GM21526 (cell line): ENCODE data around the gene ARMC6.
"Not testable (repeated sequence)": the region's sequence is repeated elsewhere in the genome, so short reads cannot be mapped to it uniquely, and the experiment has no call there.

Experiments
- ATAC-seq: cut with Tn5 transposase; IDR thresholded peaks from one replicate; pipeline ENCODE4 v1.9.1; 2021; ENCODE audit warnings: moderate library complexity; ENCODE audit not compliant: unreplicated experiment, low FRiP score

The ARMC6 gene

DNA sequence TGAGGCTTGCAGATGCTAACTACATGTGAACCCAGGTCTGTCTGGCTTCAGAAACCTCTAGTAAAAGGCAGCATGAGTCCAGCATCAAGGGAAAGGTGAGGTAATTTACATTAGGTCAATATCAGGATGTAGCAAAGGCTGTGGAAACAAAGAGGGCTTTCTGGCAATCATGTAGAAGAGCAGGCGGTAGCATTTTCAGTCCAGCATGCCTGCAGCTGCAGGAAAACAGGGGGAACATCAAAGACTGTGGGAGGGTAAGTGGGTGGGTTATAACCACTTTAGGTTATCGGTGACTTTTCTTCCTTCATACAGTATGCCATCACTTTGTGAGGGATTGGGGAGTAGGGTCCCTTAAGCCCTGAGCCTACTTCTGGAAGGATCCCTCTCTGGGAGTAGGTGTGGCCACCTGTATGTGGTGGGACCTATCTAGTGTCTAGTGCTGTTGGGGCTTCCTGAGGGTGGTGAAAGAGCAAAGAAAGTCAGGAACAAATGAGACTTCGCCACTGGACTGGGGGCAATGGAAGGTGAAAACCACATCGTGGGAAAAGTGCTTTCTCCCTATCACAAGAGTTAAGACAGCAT is 10.9 kb upstream of the ARMC6 start:
- ATAC-seq = no peak

DNA sequence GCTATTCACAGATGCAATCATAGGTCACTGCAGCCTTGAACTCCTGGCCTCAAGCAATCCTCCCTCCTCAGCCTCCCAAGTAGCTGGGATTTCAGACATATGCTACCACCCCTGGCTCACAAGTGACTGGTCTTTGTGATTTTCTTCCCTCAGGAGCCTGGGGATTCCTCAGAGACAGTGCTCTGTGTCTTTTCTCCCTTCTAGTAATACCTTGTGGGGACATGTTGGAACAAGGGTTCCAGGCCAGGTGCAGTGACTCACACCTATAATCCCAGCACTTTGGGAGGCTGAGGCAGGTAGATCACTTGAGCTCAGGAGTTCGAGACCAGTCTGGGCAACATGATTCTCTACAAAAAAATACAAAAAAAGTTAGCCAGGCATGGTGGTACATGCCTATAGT is 10.0 kb upstream of the ARMC6 start:
- not testable (repeated sequence) for ATAC-seq

DNA sequence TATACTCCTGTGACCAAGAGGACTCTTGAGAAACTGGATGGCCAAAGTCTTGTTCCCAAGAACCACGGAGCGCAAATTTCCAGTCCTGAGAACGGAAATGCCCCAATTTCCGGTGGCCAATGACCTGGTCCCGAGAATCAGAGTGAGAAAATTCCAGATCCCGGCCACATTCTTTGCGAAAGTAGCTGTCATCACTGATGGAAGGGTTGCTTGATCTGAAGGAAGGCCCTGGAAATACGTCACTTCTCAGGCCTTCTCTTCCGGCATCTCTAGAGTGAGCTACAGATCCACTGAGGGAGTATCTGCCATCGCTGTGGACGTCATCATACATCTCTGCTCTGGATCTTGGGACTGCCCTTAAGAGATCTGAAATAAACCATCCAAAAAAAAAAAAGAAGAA is 7.5 kb upstream of the ARMC6 start:
- no peak for ATAC-seq

DNA sequence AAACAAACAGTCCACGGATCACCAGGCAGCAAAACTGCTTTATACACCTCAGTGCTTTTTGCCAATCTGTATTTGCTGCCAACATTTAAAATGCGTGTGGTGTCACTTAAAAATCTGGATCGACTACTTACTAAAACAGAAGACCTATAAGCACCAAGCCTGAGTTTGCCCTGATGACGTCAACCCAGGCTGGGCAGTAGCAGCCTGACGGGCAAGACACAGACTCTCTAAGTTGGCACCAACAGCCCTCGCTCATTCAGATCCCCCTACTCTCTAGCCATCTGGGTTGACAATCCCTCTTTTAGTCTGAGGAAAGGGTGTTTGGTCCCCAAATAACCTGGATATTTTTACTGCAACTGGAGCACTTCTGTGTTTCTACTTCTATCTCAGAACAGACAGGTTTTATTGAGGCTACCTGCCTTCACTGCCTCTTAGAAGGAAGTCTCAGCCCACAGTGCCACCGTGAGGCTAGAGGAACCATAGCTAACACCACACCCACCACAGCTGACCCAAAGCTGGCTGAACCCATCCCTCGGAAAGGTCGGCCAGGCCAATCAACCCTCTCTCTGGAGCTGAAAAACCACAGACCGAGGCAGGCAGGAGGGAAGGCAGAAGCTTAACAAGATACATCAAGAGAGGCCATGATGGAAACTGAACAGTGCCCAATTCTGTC is 7.0 kb upstream of the ARMC6 start:
- ATAC-seq = no peak

DNA sequence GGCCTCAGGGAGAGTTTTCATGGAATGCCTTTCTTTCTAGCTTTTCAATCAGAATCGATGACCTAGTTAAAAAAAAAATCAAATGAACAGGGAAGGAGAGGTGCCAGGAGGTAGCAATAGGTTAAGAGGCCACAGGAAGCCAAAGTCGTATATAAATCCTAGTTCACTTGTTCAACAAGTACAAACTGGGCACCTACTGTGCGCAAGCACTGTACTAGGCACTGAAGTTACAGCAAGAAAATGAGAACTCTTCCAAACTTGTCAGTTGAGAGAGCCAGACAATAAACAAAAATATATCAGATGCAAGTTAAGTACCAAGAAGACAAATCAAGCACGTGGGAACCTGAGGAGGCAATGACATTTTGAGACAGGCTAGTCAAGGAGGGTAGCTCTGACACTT is 6.2 kb upstream of the ARMC6 start:
- no peak for ATAC-seq

DNA sequence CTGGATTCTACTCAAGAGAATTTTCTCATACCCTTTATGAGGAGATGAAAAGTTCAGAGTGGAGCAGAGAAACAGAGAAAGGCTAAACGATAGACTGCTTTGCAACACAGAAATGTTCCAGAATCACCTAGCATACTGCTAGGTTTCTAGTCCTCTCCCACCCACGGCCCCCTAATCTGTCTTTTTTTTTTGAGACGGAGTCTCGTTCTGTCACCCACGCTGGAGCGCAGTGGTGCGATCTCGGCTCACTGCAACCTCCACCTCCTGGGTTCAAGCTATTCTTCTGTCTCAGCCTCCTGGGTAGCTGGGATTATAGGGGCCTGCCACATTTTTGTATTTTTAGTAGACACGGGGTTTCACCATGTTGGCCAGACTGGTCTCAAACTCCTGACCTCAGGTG is 4.9 kb upstream of the ARMC6 start:
- ATAC-seq = no peak

DNA sequence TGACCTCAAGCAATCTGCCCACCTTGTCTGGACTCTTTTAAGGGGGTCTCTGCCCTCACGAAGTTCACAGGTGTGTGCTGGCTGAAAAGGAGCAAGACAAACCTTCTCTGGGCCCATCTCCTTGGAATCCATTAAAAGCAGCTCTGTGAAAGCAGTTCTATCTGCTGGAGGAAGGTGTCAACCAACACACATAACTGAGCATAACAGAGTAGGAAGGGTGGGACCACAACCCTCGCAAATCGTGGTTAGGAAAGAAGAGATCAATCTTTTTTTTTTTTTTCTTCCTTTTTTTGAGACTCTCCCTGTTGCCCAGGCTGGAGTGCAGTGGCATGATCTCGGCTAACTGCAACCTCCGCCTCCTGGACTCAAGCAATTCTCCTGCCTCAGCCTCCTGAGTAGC is 1.5 kb upstream of the ARMC6 start:
- no peak for ATAC-seq

DNA sequence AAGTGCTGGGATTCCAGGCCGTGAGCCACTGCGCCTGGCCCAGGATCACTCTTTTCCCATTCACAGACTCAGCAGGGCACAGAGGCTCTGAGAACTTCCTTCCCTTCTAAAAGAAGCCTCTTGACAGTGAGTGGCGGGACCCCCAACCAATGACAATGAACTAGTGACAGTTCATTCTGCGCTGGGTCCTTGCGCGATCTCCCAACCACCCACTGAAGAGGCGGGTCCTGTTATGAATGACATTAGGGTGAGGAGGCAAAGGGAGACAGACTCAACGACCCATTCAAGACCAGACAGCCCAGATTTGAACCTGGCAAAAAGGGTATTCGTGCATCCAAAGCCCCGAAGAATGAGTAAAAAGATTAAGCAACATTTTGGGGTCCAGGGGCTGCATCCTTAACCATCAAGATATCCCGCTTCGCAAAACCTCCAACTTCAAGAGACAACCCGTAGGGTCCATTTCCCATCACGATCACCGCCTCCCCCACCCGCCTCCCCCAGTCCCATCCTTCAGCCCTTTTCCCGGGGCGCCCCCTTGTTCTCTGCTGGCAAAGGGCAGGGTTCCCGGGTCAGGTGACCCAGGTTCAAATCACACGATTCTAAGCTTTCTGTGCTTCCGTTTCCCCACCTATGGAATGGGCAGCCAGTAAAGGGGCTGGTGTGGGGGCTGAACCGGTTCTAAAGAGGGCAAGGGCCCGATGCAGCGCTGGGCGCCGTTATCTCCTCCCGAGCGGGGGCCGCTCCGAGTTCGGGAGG is 805 bp upstream of the ARMC6 start:
- peak; percentile 41 for ATAC-seq

DNA sequence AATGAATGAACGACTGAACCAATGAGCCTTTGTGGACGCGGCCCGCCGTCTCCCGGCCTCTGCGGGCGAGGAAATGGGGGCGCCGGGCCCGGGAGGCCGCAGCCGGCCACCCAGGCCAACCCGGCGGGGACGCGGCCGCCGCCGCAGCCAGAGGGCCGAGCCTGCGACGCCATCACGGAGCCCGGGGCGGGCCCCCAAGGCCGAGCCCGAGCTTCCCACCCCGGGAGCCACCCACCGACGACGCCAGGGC is 302 bp upstream of the ARMC6 start:
- ATAC-seq = no peak

DNA sequence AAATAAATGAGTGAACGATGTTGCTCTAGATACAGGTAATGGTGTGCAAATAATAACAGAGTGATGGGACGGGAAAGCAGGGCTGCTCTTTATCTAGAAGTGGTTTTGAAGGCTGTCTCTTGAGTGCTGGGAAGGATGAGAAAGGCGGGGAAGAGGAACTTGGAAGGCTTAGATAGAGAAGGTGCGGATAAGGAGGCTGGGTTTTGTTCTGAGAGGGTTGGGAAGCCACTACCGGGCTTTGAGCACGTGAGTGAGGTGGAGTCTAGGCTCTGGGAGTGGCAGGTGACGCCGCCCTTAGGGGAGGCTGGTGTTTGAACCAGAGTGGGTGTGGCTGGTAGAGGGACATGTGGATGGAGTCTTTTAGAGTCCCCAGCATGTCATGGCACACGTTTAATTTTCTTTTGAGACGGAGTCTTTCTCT is 811 bp downstream of the ARMC6 start:
- no peak for ATAC-seq

DNA sequence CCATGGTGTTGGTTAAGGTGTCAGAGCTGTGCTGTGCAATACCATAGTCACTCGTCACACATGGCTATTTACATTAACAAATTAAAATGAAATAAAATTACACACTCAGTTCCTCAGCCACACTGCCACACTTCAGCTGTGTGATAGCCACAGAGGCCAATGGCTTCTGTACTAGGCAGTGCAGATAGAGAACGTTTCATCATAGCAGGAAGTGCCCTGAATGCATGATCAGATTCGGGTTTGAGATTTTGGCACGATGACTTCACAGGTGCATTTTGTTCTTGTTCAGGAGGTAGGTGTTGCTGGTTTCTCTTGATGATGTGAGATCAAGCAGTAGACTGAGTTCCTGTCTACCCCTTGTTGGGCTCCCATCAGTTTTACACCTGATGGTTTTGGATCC is 6.5 kb downstream of the ARMC6 start:
- ATAC-seq = no peak

DNA sequence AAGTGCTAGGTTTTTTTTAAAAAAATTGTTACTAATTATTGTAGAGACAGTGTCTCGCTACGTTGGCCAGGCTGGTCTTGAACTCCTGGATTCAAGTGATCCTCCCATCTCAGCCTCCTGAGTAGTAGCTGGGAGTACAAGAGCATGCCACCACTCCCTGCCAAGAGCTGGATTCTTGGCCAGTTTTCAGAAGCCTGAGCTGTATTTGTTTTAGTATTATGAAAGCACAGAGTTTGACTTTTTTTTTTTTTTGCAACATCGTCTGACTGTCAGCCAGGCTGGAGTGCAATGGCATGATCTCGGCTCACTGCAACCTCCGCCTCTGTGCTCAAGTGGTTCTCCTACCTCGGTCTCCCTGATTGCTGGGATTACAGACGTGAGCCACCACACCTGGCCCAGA is 7.0 kb downstream of the ARMC6 start:
- ATAC-seq = no peak

GRCh38 chr19:19042732-19043280 is 9.4 kb downstream of the ARMC6 start:
- no peak for ATAC-seq

DNA sequence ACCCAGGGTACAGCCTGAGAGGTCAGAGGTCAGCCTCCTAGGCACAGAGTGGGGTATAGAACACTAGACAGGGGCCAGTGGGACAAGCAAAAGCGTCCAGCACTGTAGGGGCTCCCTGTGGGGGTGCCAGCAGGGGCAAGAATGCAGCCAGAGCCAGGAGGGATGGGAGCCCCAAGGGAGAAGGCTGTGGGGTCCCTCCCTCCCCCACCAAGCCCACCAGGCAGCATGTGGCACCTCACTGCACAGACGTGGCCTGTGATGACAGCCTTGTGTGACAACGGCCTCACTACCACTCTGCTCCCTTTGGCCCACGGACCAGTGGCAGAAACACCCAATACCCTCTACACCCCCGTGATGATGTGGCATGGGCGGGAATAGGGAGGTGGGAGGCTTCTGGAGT is 10.1 kb downstream of the ARMC6 start:
- ATAC-seq = no peak

DNA sequence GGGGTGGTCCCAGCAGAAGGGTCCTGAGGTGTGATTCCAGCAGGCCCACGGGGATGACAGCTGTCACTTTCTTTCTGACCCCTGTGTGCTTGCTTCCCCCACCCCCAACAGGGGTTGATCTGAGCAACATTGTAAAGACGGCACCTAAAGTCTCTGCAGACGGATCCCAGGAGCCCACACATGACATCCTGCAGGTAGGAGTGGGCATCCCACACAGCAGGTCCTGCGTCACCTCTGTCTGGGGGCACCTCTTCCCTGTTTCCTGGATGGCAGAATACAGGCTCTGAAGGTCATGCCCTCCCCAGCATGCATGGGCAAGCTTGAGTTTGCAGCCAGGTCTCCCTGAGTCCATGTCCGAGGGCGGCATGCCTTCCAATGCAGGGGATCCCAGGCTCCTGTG is 10.5 kb downstream of the ARMC6 start:
- ATAC-seq = no peak

- ATAC-seq = no peak
These were observed 16.0 kb downstream of the ARMC6 start for GRCh38 chr19:19049406-19049805.

GRCh38 chr19:19050104-19050503 is 16.7 kb downstream of the ARMC6 start:
- no peak for ATAC-seq

- ATAC-seq = no peak
These were observed 17.3 kb downstream of the ARMC6 start for GRCh38 chr19:19050731-19051130.

- ATAC-seq = no peak
These were observed 18.2 kb downstream of the ARMC6 start for GRCh38 chr19:19051478-19052213.

GRCh38 chr19:19052921-19053320 is 19.5 kb downstream of the ARMC6 start:
- no peak for ATAC-seq
